HepG2 (cell line): Measurements from ENCODE around the gene TPGS1. TPM values are rescaled to one million over a fixed set of nuclear protein-coding genes. Genes with fewer than 3 reads are reported as not detected.
A peak's percentile ranks its signal among the peaks of the same experiment; 100 is the strongest.

ENCODE experiments used
- CCDC6 ChIP-seq: sonication (generic); formaldehyde crosslinking; IDR thresholded peaks from 2 replicates; pipeline ENCODE4 v1.8.1; 2022; ENCODE audit warnings: mild to moderate bottlenecking, missing genetic modification reagents, moderate library complexity
- ETV5 ChIP-seq: IDR thresholded peaks from 2 replicates; pipeline ENCODE4 v1.6.1; 2018; ENCODE audit warnings: missing biosample characterization, missing genetic modification reagents, inconsistent platforms, borderline replicate concordance
- FOXP1 ChIP-seq, 2 experiments: fragments of 450-650 bp in 1 of 2; IDR thresholded peaks; 2 replicates each; pipeline ENCODE4 v1.6.1; 2017 to 2018; ENCODE audit warnings: antibody characterized with exemption in 1 of 2
- GATAD1 ChIP-seq: IDR thresholded peaks from 2 replicates; pipeline ENCODE4 v1.6.1; 2016; ENCODE audit warnings: missing genetic modification reagents, missing compliant biosample characterization
- IRX3 ChIP-seq: sonication (generic); formaldehyde crosslinking; IDR thresholded peaks from 2 replicates; pipeline ENCODE4 v1.8.1; 2023; ENCODE audit warnings: mild to moderate bottlenecking, low read depth, missing genetic modification reagents, borderline replicate concordance
- KDM5B ChIP-seq: sonication (generic); formaldehyde crosslinking; IDR thresholded peaks from 2 replicates; pipeline ENCODE4 v1.4.0; 2020; ENCODE audit warnings: missing genetic modification reagents, mild to moderate bottlenecking, borderline replicate concordance
- KLF9 ChIP-seq: IDR thresholded peaks from 2 replicates; pipeline ENCODE4 v1.6.1; 2016; ENCODE audit warnings: low read depth
- MAFK ChIP-seq, 2 experiments: IDR thresholded peaks in 1 of 2; conservative IDR thresholded peaks in 1 of 2; 2 replicates each; pipeline ENCODE4 v1.6.1; 2011; ENCODE audit warnings: improper control_type of control experiment in 2 of 2, low read length in 2 of 2
- PHF8 ChIP-seq: sonication (generic); formaldehyde crosslinking; IDR thresholded peaks from 2 replicates; pipeline ENCODE4 v1.5.0; 2020; ENCODE audit warnings: missing genetic modification reagents
- REXO4 ChIP-seq: sonication (generic); formaldehyde crosslinking; IDR thresholded peaks from 2 replicates; pipeline ENCODE4 v1.8.0; 2022; ENCODE audit warnings: missing genetic modification reagents, mild to moderate bottlenecking, borderline replicate concordance
- SMC3 ChIP-seq: IDR thresholded peaks from 2 replicates; pipeline ENCODE4 v1.6.1; 2011; ENCODE audit warnings: low read length, improper control_type of control experiment
- ZBTB1 ChIP-seq: sonication (generic); formaldehyde crosslinking; IDR thresholded peaks from 2 replicates; pipeline ENCODE4 v1.4.0; 2020; ENCODE audit warnings: missing genetic modification reagents, borderline replicate concordance
- ZBTB38 ChIP-seq: sonication (generic); formaldehyde crosslinking; IDR thresholded peaks from 2 replicates; pipeline ENCODE4 v1.5.1; 2020; ENCODE audit warnings: mild to moderate bottlenecking, missing genetic modification reagents
- ZNF20 ChIP-seq: sonication (generic); formaldehyde crosslinking; IDR thresholded peaks from 2 replicates; pipeline ENCODE4 v1.4.0; 2020; ENCODE audit warnings: mild to moderate bottlenecking, moderate library complexity, missing genetic modification reagents
- ZNF383 ChIP-seq: sonication (generic); formaldehyde crosslinking; IDR thresholded peaks from 2 replicates; pipeline ENCODE4 v1.4.0; 2020; ENCODE audit warnings: missing genetic modification reagents, mild to moderate bottlenecking, borderline replicate concordance
- ZSCAN9 ChIP-seq: IDR thresholded peaks from 2 replicates; pipeline ENCODE4 v1.6.1; 2016; ENCODE audit warnings: borderline replicate concordance
- polyA plus RNA-seq, 8 experiments: library from polyadenylated mRNA; depleted of rRNA in 3 of 8; stranded (reverse) in 7 of 8; unstranded in 1 of 8; fragments of >200 nt; fragmentation: Illumina TruSeq in 4 of 8; extraction: Trizol in 4 of 8; gene quantifications; 2 replicates each; pipeline versions ENCODE4 v1.2.1 to v1.2.3, GENCODE V29; 2011 to 2016; ENCODE audit warnings: low read depth in 4 of 8, missing spikeins in 1 of 8, mixed read lengths in 1 of 8; ENCODE audit not compliant: insufficient read depth in 1 of 8
- total RNA-seq, 5 experiments: library from RNA; depleted of rRNA; stranded (reverse); fragments of >200 nt; fragmentation: Illumina TruSeq; extraction: Trizol; gene quantifications; 2 replicates each; pipeline ENCODE4 v1.2.3, GENCODE V29; 2016; ENCODE audit warnings: low read depth in 1 of 5
- TF ChIP-seq, protein P1 (sequence below): sonication (generic); formaldehyde crosslinking; IDR thresholded peaks from 2 replicates; pipeline ENCODE4 v1.4.0; 2020; ENCODE audit warnings: missing genetic modification reagents; ENCODE audit errors: not compliant biosample characterization
- TF ChIP-seq, protein P2 (sequence below): sonication (generic); formaldehyde crosslinking; IDR thresholded peaks from 2 replicates; pipeline ENCODE4 v1.8.0; 2022; ENCODE audit warnings: mild to moderate bottlenecking, missing genetic modification reagents
- TF ChIP-seq, protein P3 (sequence below): IDR thresholded peaks from 2 replicates; pipeline ENCODE4 v1.6.1; 2016; ENCODE audit warnings: mild to moderate bottlenecking, missing biosample characterization, missing genetic modification reagents
- TF ChIP-seq, protein P4 (sequence below): sonication (generic); formaldehyde crosslinking; conservative IDR thresholded peaks from 2 replicates; pipeline ENCODE4 v1.4.0; 2020; ENCODE audit warnings: missing genetic modification reagents
- TF ChIP-seq, protein P5 (sequence below): sonication (generic); formaldehyde crosslinking; IDR thresholded peaks from 2 replicates; pipeline ENCODE4 v1.5.0; 2020; ENCODE audit warnings: mild to moderate bottlenecking, missing genetic modification reagents, moderate library complexity
- TF ChIP-seq, protein P6 (sequence below): sonication (generic); formaldehyde crosslinking; IDR thresholded peaks from 2 replicates; pipeline ENCODE4 v1.5.1; 2020; ENCODE audit warnings: mild to moderate bottlenecking, moderate library complexity, missing genetic modification reagents

The TPGS1 gene
- total and polyA plus RNA-seq, 2 of the 13 experiments (the other 11 are each of a cell fraction or from before 2014, with no cell fraction given) = 1.1 to 6.2 TPM

DNA sequence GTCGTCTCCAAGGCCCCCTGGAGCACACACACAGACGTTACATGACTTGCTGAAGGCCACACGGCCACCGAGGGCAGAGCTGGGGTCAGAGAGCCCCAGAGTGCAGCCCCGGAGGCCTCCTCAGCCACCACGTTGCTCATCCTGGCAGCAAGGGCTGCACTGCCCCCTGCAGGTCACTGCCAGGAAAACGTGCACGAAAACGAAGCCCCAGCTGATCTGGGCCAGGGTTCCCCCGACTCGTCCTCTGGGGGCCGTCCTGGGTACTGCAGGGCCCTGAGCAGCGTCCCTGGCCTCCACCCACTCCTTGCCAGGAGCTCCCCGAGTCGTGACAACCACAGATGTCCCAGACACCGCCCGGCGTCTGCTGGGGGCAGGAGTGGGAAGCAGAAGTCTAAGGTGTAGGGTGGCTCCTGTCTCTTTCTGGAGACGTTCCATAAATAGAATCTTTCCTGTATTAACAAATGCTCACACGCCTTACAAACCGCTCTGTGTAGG is 3.4 kb downstream of the TPGS1 start (continued):
- TF ChIP-seq, protein P1, sequence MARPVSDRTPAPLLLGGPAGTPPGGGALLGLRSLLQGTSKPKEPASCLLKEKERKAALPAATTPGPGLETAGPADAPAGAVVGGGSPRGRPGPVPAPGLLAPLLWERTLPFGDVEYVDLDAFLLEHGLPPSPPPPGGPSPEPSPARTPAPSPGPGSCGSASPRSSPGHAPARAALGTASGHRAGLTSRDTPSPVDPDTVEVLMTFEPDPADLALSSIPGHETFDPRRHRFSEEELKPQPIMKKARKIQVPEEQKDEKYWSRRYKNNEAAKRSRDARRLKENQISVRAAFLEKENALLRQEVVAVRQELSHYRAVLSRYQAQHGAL = no peak
- TF ChIP-seq KDM5B = no peak; the same call in 1 of the 2 replicates
- TF ChIP-seq, protein P2, sequence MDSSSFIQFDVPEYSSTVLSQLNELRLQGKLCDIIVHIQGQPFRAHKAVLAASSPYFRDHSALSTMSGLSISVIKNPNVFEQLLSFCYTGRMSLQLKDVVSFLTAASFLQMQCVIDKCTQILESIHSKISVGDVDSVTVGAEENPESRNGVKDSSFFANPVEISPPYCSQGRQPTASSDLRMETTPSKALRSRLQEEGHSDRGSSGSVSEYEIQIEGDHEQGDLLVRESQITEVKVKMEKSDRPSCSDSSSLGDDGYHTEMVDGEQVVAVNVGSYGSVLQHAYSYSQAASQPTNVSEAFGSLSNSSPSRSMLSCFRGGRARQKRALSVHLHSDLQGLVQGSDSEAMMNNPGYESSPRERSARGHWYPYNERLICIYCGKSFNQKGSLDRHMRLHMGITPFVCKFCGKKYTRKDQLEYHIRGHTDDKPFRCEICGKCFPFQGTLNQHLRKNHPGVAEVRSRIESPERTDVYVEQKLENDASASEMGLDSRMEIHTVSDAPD (CRISPR knock-in tag) = no peak
- TF ChIP-seq REXO4 = no peak
- peak; percentile 40; the same call in 1 of the 2 replicates for TF ChIP-seq CCDC6
- TF ChIP-seq, protein P3, sequence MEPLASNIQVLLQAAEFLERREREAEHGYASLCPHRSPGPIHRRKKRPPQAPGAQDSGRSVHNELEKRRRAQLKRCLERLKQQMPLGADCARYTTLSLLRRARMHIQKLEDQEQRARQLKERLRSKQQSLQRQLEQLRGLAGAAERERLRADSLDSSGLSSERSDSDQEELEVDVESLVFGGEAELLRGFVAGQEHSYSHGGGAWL (CRISPR knock-in tag) = 0 out of 2 replicates have a peak, but pooled peaks have one; percentile 21
- peak; percentile 54 for TF ChIP-seq PHF8 (CRISPR knock-in tag)
- TF ChIP-seq GATAD1 (CRISPR knock-in tag) = no peak
- TF ChIP-seq ZNF383 (CRISPR knock-in tag) = no peak
- TF ChIP-seq ZBTB38 (CRISPR knock-in tag) = peak; percentile 72; the same call in 1 of the 2 replicates
- TF ChIP-seq, protein P4, sequence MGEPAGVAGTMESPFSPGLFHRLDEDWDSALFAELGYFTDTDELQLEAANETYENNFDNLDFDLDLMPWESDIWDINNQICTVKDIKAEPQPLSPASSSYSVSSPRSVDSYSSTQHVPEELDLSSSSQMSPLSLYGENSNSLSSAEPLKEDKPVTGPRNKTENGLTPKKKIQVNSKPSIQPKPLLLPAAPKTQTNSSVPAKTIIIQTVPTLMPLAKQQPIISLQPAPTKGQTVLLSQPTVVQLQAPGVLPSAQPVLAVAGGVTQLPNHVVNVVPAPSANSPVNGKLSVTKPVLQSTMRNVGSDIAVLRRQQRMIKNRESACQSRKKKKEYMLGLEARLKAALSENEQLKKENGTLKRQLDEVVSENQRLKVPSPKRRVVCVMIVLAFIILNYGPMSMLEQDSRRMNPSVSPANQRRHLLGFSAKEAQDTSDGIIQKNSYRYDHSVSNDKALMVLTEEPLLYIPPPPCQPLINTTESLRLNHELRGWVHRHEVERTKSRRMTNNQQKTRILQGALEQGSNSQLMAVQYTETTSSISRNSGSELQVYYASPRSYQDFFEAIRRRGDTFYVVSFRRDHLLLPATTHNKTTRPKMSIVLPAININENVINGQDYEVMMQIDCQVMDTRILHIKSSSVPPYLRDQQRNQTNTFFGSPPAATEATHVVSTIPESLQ (CRISPR knock-in tag) = no peak
- peak; percentile 36; the same call in 1 of the 2 replicates for TF ChIP-seq SMC3
- TF ChIP-seq, protein P5, sequence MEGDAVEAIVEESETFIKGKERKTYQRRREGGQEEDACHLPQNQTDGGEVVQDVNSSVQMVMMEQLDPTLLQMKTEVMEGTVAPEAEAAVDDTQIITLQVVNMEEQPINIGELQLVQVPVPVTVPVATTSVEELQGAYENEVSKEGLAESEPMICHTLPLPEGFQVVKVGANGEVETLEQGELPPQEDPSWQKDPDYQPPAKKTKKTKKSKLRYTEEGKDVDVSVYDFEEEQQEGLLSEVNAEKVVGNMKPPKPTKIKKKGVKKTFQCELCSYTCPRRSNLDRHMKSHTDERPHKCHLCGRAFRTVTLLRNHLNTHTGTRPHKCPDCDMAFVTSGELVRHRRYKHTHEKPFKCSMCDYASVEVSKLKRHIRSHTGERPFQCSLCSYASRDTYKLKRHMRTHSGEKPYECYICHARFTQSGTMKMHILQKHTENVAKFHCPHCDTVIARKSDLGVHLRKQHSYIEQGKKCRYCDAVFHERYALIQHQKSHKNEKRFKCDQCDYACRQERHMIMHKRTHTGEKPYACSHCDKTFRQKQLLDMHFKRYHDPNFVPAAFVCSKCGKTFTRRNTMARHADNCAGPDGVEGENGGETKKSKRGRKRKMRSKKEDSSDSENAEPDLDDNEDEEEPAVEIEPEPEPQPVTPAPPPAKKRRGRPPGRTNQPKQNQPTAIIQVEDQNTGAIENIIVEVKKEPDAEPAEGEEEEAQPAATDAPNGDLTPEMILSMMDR (CRISPR knock-in tag) = peak; percentile 99
- no peak for TF ChIP-seq FOXP1 (IDR thresholded peaks at IDR 0.05)
- TF ChIP-seq FOXP1 (CRISPR knock-in tag; IDR thresholded peaks at IDR 0.05) = no peak
- TF ChIP-seq ZSCAN9 (CRISPR knock-in tag) = peak; percentile 43; the same call in 1 of the 2 replicates
- no peak for TF ChIP-seq ZBTB1 (CRISPR knock-in tag)
- TF ChIP-seq IRX3 (CRISPR knock-in tag) = no peak
- TF ChIP-seq KLF9 (CRISPR knock-in tag) = no peak
- TF ChIP-seq, protein P6, sequence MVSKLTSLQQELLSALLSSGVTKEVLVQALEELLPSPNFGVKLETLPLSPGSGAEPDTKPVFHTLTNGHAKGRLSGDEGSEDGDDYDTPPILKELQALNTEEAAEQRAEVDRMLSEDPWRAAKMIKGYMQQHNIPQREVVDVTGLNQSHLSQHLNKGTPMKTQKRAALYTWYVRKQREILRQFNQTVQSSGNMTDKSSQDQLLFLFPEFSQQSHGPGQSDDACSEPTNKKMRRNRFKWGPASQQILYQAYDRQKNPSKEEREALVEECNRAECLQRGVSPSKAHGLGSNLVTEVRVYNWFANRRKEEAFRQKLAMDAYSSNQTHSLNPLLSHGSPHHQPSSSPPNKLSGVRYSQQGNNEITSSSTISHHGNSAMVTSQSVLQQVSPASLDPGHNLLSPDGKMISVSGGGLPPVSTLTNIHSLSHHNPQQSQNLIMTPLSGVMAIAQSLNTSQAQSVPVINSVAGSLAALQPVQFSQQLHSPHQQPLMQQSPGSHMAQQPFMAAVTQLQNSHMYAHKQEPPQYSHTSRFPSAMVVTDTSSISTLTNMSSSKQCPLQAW (CRISPR knock-in tag) = 0 out of 2 replicates have a peak, but pooled peaks have one; percentile 26
- TF ChIP-seq ETV5 (CRISPR knock-in tag) = peak; percentile 33; the same call in 1 of the 2 replicates
- TF ChIP-seq ZNF20 = no peak
- no peak for TF ChIP-seq MAFK (conservative IDR thresholded peaks at IDR 0.05 in 1 of 2, IDR thresholded peaks at IDR 0.05 in 1 of 2; ENCODE audit: low read length in 2 of 2)
